Mesothelial cell of epicardium (in vitro differentiated cells): ENCODE data around the gene GPX3. TPM values are rescaled to one million over a fixed set of nuclear protein-coding genes. Genes with fewer than 3 reads are reported as not detected.

Source experiments
- DNase-seq, 2 experiments: peaks; one replicate each; pipeline ENCODE4 v3.0.0; 2021; ENCODE audit warnings: low spot score in 2 of 2; ENCODE audit not compliant: unreplicated experiment in 2 of 2
- H3K27ac Mint-ChIP-seq: 2 replicates; pipeline ENCODE4 v1.8.0; 2021; ENCODE audit warnings: mixed read lengths
- H3K27me3 Mint-ChIP-seq: 2 replicates; pipeline ENCODE4 v1.8.0; 2021; ENCODE audit warnings: low read depth, mixed read lengths
- H3K36me3 Mint-ChIP-seq: 2 replicates; pipeline ENCODE4 v1.8.0; 2021; ENCODE audit warnings: mixed read lengths
- H3K4me1 Mint-ChIP-seq: 2 replicates; pipeline ENCODE4 v1.8.0; 2021; ENCODE audit warnings: mixed read lengths
- H3K4me3 Mint-ChIP-seq: 2 replicates; pipeline ENCODE4 v1.8.0; 2021; ENCODE audit warnings: mild to moderate bottlenecking, moderate library complexity, mixed read lengths
- H3K9me3 Mint-ChIP-seq: 2 replicates; pipeline ENCODE4 v1.8.0; 2021; ENCODE audit warnings: mixed read lengths
- total RNA-seq: library from RNA; stranded (reverse); gene quantifications from 3 replicates; pipeline ENCODE4 v1.2.1, GENCODE V29; 2021
- TF ChIP-seq, protein P1 (sequence below): fragments of 200-600 bp; sonication (generic); IDR thresholded peaks from one replicate; pipeline ENCODE4 v1.5.0; 2021; ENCODE audit warnings: antibody characterized with exemption; ENCODE audit not compliant: unreplicated experiment

The GPX3 gene
- total RNA-seq, 1 donor from 2014 or later: 2.0 TPM

DNA sequence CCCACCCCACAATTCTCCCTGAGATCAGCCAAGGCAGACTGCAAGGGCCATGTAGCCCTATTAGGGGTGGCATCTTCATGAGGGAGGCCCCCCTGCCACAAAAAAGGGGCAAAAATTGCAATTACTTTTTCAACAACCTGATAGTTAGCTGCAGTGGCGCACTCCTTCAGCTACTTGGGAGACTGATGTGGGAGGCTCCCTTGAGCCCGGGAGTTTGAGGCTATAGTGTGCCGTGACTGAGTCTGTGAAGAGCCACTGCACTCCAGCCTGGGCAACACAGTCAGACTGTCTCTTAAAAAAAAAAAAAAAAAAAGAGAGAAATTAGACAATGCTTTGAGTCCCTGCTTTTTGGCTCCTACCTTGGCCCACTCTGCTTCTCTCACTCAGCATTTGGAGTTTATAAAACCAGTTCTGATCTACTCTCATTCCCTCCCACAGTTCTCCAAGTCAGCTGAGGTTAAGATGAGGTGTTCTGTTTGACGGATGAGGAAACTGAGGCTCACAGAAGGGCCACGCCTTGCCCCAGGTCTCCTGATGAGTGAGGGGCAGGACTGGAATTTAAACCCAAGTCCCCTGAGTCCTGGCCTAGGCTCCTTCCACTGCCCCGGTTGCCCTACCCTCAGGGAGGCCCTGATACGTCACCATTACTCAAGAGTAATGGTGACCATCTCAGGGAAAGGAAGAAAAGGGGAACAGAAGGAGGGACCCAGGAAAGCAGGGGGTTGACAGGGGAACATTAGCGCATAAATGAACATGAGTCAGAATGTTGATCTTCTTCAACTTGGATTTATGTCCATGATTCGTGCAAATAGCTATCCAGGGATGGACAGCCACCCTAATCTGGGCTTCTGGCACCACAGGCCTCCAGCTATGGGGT, 9.0 kb downstream of the GPX3 start:
- H3K27me3 Mint-ChIP-seq: no peaks in the 10 kb centered on the region
- peaks cover 36% of the 10 kb centered on the region for H3K36me3 Mint-ChIP-seq
- no peak overlapping the region for H3K4me3 Mint-ChIP-seq
- H3K9me3 Mint-ChIP-seq: no peaks in the 10 kb centered on the region
- H3K4me1 Mint-ChIP-seq: no peaks in the 10 kb centered on the region
- no peak overlapping the region for H3K27ac Mint-ChIP-seq
- TF ChIP-seq, protein P1, sequence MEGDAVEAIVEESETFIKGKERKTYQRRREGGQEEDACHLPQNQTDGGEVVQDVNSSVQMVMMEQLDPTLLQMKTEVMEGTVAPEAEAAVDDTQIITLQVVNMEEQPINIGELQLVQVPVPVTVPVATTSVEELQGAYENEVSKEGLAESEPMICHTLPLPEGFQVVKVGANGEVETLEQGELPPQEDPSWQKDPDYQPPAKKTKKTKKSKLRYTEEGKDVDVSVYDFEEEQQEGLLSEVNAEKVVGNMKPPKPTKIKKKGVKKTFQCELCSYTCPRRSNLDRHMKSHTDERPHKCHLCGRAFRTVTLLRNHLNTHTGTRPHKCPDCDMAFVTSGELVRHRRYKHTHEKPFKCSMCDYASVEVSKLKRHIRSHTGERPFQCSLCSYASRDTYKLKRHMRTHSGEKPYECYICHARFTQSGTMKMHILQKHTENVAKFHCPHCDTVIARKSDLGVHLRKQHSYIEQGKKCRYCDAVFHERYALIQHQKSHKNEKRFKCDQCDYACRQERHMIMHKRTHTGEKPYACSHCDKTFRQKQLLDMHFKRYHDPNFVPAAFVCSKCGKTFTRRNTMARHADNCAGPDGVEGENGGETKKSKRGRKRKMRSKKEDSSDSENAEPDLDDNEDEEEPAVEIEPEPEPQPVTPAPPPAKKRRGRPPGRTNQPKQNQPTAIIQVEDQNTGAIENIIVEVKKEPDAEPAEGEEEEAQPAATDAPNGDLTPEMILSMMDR: no peak
- DNase-seq: no peak

DNA sequence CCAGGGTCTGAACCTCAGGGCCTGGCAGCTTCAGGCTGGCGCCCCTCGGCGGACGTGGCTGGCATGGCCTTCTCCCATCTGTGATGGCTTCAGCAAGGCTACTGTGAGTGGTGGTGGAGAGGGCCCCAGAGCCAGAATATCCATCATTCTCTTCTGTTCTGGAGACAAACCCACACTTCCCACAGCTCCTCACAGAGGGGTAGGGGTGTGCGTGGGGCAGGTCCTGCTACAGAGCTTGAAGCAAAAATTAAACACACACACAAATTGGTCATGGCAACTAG, 9.6 kb downstream of the GPX3 start:
- H3K4me3 Mint-ChIP-seq: no peak overlapping the region
- TF ChIP-seq, protein P1: no peak
- H3K36me3 Mint-ChIP-seq: peaks cover 38% of the 10 kb centered on the region
- H3K4me1 Mint-ChIP-seq: no peaks in the 10 kb centered on the region
- no peak for DNase-seq
- H3K27me3 Mint-ChIP-seq: no peaks in the 10 kb centered on the region
- no peaks in the 10 kb centered on the region for H3K9me3 Mint-ChIP-seq
- H3K27ac Mint-ChIP-seq: no peak overlapping the region

DNA sequence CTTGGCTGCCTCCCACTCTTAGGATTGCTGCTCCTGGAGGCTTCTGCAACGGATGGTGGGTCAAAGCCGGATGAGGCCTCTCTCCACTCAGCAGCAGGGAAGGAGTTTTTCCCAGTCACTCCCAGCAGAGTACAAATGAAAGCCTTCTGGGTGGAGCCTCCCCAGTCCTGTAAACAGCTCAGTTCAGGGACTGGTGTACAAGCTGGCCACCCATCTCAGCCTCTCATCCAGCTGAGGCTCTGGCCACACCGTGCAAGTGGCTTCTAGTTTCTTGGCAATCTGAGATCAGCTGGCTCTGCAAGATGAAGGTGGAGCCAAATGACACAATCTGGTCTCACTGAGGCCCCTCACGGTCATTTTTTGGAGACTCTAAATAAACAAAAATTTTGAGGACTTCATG, 10.0 kb downstream of the GPX3 start:
- H3K4me3 Mint-ChIP-seq: no peak overlapping the region
- TF ChIP-seq, protein P1: no peak
- no peak overlapping the region for H3K27ac Mint-ChIP-seq
- H3K9me3 Mint-ChIP-seq: no peaks in the 10 kb centered on the region
- H3K36me3 Mint-ChIP-seq: peaks cover 38% of the 10 kb centered on the region
- no peak for DNase-seq
- no peaks in the 10 kb centered on the region for H3K4me1 Mint-ChIP-seq
- H3K27me3 Mint-ChIP-seq: no peaks in the 10 kb centered on the region

DNA sequence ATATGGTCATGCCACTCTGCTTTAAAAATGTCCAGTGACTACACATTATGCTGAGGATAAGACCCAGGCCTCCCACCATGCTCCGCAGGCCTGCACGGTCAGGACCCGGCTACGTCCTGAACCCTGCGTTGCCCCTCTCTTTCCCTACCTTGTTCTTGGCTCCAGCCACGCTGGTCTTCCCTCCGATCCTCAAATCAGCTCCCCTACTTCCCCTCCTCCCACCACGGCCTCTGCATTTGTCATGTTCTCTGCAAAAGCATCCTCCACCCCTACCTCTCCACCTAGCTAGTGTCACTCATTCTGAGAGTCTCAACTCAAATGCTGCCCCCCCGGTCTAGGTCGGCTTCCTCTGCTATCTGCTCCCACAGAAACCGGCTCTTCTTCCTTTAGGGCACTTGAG, 11.2 kb downstream of the GPX3 start:
- DNase-seq: no peak
- TF ChIP-seq, protein P1: no peak
- Mint-ChIP-seq H3K4me1 (no peaks in the 10 kb centered on the region), H3K27me3 (no peaks in the 10 kb centered on the region), H3K36me3 (peaks cover 45% of the 10 kb centered on the region), H3K27ac (no peak overlapping the region), H3K9me3 (no peaks in the 10 kb centered on the region), H3K4me3 (no peak overlapping the region)

DNA sequence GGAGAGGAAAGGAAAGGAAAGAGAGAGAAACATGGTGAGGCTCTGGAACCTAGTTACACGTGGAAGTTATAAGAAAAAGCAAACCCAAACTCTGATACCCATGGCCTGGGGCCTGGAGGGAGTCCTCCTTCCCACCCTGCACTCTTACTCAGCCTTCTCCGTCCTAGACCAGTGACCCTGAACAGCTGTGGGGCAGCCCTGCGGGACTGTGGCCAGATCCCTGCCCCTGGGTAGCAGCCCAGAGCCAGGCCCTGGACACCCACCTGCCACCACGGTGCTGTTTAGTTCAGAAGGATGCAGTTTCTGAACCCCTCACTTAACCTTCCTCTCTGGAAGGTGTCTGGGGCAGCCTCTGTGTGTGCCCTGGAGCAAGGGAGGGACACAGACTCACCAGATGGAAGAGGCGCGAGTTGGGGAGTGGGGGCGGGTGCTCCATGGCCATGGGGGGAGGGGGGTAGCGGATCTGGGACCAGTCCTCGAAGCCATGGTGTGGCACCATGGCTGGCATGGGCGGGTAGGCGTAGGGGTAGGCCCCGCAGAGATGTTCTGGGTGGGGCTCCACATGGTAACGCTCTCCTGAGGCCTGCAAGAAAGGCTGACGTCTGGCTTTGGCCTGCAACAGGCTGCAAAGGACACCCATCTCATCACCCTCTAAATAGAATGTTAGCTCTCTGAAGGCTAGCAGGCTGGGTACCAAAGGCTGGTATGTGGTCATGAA, 13.0 kb downstream of the GPX3 start:
- no peak for DNase-seq
- H3K4me3 Mint-ChIP-seq: no peak overlapping the region
- H3K9me3 Mint-ChIP-seq: no peaks in the 10 kb centered on the region
- TF ChIP-seq, protein P1: no peak
- H3K27me3 Mint-ChIP-seq: no peaks in the 10 kb centered on the region
- no peak overlapping the region for H3K27ac Mint-ChIP-seq
- no peaks in the 10 kb centered on the region for H3K4me1 Mint-ChIP-seq
- peaks cover 49% of the 10 kb centered on the region for H3K36me3 Mint-ChIP-seq
